Measurements from ENCODE around the gene PRPSAP2.

The PRPSAP2 gene

DNA sequence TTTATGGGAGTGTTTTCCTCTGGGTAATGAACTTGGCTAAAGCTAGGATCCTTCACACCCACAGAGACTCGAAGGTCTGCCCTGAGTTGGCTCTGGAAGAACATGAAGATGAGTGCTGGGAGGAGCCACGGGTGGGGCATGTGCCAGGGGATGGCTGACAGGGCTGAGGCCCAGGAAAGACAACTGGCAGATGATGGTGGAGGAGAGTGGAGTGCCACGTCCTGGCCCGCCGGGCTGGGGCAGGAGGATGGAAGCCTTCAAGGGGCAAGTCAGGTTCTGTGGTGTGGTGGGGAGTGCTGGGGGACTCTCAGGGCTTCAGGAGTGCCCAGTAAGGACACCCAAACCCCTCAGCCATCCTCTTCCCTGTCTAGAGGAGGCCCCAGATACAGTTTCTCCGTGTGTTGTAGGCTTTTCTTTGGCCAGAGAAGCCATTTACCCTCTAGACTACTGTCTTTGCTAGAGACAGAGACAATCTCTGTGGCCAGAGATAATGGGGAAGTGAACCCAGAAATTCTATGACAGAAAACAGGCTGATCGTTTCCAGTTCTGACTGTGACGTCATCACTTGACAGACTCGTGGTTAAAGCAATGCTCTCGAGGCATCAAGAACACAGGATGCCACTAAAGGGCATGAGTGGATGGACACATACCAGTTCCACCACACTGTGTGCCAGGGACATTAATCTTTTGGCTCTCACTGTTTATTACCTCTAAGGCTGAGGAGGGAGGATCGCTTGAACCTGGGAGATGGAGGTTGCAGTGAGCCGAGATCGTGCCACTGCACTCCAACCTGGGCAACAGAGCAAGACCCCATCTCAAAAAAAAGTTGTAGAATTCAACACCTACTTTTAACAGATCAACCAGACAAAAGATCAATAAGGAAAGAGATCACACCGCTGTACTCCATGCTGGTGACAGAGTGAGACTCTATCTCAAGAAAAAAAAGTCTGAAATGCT, 75.4 kb downstream of the PRPSAP2 start:
- TF ChIP-seq, protein P1, sequence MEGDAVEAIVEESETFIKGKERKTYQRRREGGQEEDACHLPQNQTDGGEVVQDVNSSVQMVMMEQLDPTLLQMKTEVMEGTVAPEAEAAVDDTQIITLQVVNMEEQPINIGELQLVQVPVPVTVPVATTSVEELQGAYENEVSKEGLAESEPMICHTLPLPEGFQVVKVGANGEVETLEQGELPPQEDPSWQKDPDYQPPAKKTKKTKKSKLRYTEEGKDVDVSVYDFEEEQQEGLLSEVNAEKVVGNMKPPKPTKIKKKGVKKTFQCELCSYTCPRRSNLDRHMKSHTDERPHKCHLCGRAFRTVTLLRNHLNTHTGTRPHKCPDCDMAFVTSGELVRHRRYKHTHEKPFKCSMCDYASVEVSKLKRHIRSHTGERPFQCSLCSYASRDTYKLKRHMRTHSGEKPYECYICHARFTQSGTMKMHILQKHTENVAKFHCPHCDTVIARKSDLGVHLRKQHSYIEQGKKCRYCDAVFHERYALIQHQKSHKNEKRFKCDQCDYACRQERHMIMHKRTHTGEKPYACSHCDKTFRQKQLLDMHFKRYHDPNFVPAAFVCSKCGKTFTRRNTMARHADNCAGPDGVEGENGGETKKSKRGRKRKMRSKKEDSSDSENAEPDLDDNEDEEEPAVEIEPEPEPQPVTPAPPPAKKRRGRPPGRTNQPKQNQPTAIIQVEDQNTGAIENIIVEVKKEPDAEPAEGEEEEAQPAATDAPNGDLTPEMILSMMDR (IDR thresholded peaks at IDR 0.05; ENCODE audit: low read depth, low read length): no peak
- DNase-seq (ENCODE audit: extremely low read depth, low read depth): no peak

DNA sequence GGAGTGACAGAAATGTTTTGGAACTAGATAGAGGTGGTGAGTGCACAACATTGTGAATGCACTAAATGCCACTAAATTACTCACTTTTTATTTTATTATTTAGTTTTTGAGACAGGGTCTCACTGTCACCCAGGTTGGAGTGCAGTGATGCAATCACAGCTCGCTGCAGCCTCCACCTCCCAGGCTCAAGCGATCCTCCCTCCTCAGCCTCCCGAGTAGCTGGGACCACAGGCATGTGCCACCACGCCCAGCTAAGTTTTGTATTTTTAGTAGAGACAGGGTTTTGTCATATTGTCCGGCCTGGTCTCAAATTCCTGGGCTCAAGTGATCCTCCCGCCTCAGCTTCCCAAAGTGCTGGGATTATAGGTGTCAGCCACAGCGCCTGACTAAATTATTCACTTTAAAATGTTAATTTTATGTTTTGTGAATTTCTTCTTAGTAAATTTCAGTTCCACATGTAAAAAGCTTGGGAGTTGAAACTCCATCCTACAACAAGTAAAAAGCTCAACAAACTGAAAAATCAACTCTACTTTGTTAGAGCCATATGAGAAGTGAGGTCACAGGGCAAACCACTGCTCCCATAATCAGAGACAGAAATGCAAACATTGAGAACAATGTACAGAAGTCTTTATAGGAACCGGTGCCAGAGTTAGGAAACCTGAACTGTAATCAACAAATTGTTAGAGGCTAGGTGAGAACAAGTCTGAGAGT, 80.2 kb downstream of the PRPSAP2 start:
- DNase-seq (ENCODE audit: extremely low read depth, low read depth): no peak
- TF ChIP-seq, protein P1 (IDR thresholded peaks at IDR 0.05; ENCODE audit: low read depth, low read length): no peak

DNA sequence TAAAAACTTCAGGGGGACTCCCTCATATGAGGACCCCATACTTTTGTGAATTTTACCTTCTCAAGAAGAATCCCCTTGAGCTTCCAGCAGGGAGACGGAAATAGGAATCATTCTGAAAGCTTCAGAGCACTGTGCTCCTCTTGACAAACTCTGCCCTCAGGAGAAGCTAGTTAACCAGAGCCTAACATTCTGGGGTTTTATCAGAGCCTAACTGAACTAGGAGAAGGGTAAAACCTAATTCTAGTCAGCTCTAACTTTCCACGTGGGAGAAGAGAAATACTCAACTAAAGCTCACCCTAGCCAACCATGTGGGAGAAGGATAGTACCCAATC, 80.7 kb downstream of the PRPSAP2 start:
- TF ChIP-seq, protein P1 (IDR thresholded peaks at IDR 0.05; ENCODE audit: low read depth, low read length): no peak
- no peak for DNase-seq (ENCODE audit: extremely low read depth, low read depth)

DNA sequence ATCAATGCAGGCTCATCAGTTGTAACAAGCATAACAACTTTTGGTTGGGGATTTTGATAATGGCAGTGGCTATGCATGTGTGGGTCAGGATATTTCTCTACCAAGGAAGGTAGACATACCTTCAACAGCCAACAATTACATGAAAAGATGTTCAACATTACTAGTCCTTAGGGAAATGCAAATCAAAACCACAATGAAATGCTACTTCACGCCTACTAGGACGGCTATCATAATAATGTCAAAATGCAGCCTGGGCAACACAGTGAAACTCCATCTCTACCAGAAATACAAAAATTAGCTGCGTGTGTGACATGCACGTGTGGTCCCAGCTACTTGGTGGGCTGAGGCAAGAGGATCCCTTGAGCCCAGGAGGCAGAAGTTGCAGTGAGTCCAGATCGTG, 86.7 kb downstream of the PRPSAP2 start:
- TF ChIP-seq, protein P1 (IDR thresholded peaks at IDR 0.05; ENCODE audit: low read depth, low read length): no peak
- DNase-seq (ENCODE audit: extremely low read depth, low read depth): no peak

DNA sequence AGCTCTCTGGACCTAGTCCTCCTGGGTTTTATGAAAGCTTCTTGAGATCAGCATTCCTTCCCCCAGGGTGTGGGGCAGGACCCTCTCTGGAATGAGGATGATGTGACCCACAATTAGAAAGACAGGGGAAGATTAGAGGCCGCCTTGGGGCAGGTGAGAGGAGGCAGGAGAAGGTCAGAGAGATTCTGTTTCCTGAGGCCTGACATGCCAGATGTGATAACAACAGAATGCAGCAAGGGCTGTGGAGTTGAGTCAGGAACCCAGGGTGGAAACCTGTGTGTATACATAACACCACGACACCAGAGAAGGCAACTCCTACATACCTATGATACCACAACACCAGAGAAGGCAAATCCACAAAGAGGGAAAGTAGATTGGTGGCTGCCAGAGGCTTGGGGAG, 88.6 kb downstream of the PRPSAP2 start:
- no peak for DNase-seq (ENCODE audit: extremely low read depth, low read depth)
- TF ChIP-seq, protein P1 (IDR thresholded peaks at IDR 0.05; ENCODE audit: low read depth, low read length): no peak

DNA sequence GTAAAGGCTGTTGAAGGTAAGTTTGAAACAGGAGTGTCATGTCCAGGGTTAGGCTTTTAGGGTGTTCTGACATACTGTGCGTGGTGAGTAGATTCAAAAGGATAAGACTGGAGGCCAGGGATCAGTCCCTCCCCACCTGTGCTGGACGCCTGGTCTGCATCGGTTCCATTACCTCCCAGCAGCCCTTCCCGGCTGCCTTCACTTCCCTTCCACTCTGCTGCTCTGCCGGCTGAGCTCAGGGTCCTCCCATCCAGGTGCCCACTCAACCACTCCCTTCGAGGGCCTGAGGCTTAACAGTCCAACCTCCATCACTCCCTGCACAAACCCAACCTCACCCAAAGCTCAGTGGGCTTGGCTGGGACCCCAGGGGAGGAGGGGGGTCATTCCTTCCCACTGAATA, 89.9 kb downstream of the PRPSAP2 start:
- TF ChIP-seq, protein P1 (IDR thresholded peaks at IDR 0.05; ENCODE audit: low read depth, low read length): no peak
- no peak for DNase-seq (ENCODE audit: extremely low read depth, low read depth)

DNA sequence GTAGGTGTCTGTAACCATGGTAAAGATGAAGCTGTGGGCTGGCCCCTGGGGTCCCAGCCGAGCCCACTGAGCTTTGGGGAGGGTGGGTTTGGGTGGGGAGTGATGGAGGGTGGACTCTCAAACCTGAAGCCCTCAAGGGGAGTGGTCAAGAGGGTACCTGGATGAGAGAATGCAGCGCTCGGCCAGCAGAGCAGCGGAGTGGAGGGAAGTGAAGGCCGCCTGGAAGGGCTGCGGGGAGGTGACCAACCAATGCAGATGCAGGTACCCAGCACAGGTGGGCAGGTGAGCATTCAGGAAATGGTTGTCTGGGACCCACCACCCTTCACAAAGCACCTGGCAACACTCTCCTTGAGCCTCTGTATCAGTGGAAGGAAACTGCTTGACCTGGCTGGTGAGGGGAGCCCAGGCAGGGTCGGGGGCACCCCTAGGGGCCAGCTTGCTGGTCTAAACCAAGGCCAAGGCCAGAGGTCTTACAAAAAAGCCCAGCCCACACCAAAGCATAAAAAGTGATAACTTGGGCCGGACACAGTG, 90.6 kb downstream of the PRPSAP2 start:
- TF ChIP-seq, protein P1 (IDR thresholded peaks at IDR 0.05; ENCODE audit: low read depth, low read length): no peak
- no peak for DNase-seq (ENCODE audit: extremely low read depth, low read depth)
